Liver (tissue), 9 donors: ENCODE measurements around the gene ATP6V1D. TPM values are rescaled to one million over a fixed set of nuclear protein-coding genes. Genes with fewer than 3 reads are reported as not detected.
"Not testable (repeated sequence)": the region's sequence is repeated elsewhere in the genome, so short reads cannot be mapped to it uniquely, and the experiment has no call there.

Experiments used
- DNase-seq: peaks from one replicate; pipeline ENCODE4 v3.0.0-alpha.2; 2017; ENCODE audit warnings: low spot score
- H3K27ac ChIP-seq, 2 donors: one replicate each; pipeline ENCODE4 v1.7.0; 2013; ENCODE audit warnings: inconsistent platforms in 2 of 2, low read length in 2 of 2, control low read depth in 1 of 2, low read depth in 1 of 2, mild to moderate bottlenecking in 1 of 2
- H3K27me3 ChIP-seq, 4 donors: one replicate each; pipeline versions ENCODE4 v1.6.1 to v1.7.0; 2013; ENCODE audit warnings: low read length in 3 of 4, inconsistent platforms in 1 of 4, mild to moderate bottlenecking in 1 of 4, moderate library complexity in 1 of 4; ENCODE audit not compliant: control insufficient read depth in 4 of 4, insufficient read depth in 4 of 4
- H3K36me3 ChIP-seq, 4 donors: one replicate each; pipeline versions ENCODE4 v1.6.1 to v1.7.0; 2013; ENCODE audit warnings: low read length in 3 of 4, mild to moderate bottlenecking in 3 of 4, low read depth in 1 of 4, moderate library complexity in 1 of 4; ENCODE audit not compliant: control insufficient read depth in 4 of 4, insufficient read depth in 3 of 4
- H3K4me1 ChIP-seq, 4 donors: one replicate each; pipeline versions ENCODE4 v1.6.1 to v1.7.0; 2013; ENCODE audit warnings: low read length in 3 of 4, mild to moderate bottlenecking in 3 of 4, moderate library complexity in 1 of 4; ENCODE audit not compliant: control insufficient read depth in 4 of 4, insufficient read depth in 4 of 4
- H3K4me3 ChIP-seq, 3 donors: one replicate each; pipeline versions ENCODE4 v1.6.1 to v1.7.0; 2013; ENCODE audit warnings: low read length in 3 of 3, control low read depth in 1 of 3, low read depth in 1 of 3, mild to moderate bottlenecking in 1 of 3
- H3K9ac ChIP-seq, 2 donors: one replicate each; pipeline ENCODE4 v1.7.0; 2013; ENCODE audit warnings: low read length in 2 of 2, mild to moderate bottlenecking in 2 of 2, moderate library complexity in 2 of 2, control low read depth in 1 of 2, low read depth in 1 of 2
- H3K9me3 ChIP-seq, 4 donors: one replicate each; pipeline versions ENCODE4 v1.6.1 to v1.7.0; 2013; ENCODE audit warnings: low read length in 3 of 4; ENCODE audit not compliant: control insufficient read depth in 4 of 4
- ATF3 ChIP-seq: IDR thresholded peaks from 2 replicates; pipeline ENCODE4 v1.6.1; 2016; ENCODE audit warnings: antibody characterized with exemption
- EGR1 ChIP-seq, 2 donors: IDR thresholded peaks; 2 replicates each; pipeline ENCODE4 v1.6.1; 2016 to 2018; ENCODE audit warnings: antibody characterized with exemption in 2 of 2, low read depth in 2 of 2
- FOXA1 ChIP-seq: IDR thresholded peaks from 2 replicates; pipeline ENCODE4 v1.6.1; 2016; ENCODE audit warnings: antibody characterized with exemption
- FOXA2 ChIP-seq: IDR thresholded peaks from 2 replicates; pipeline ENCODE4 v1.6.1; 2016; ENCODE audit warnings: antibody characterized with exemption
- GABPA ChIP-seq, 2 donors: IDR thresholded peaks in 1 of 2; conservative IDR thresholded peaks in 1 of 2; 2 replicates each; pipeline ENCODE4 v1.6.1; 2016; ENCODE audit warnings: antibody characterized with exemption in 2 of 2, mild to moderate bottlenecking in 1 of 2, moderate library complexity in 1 of 2
- HNF4A ChIP-seq, 2 donors: conservative IDR thresholded peaks; 2 replicates each; pipeline ENCODE4 v1.6.1; 2016; ENCODE audit warnings: antibody characterized with exemption in 2 of 2, mild to moderate bottlenecking in 2 of 2
- HNF4G ChIP-seq: IDR thresholded peaks from 2 replicates; pipeline ENCODE4 v1.6.1; 2016; ENCODE audit warnings: antibody characterized with exemption
- JUND ChIP-seq, 2 donors: IDR thresholded peaks; 2 replicates each; pipeline ENCODE4 v1.6.1; 2016; ENCODE audit warnings: antibody characterized with exemption in 2 of 2
- NR2F2 ChIP-seq: IDR thresholded peaks from 2 replicates; pipeline ENCODE4 v1.6.1; 2016; ENCODE audit warnings: antibody characterized with exemption
- RAD21 ChIP-seq, 2 donors: IDR thresholded peaks; 2 replicates each; pipeline ENCODE4 v1.6.1; 2016; ENCODE audit warnings: antibody characterized with exemption in 2 of 2, mild to moderate bottlenecking in 2 of 2
- REST ChIP-seq: IDR thresholded peaks from 2 replicates; pipeline ENCODE4 v1.6.1; 2016; ENCODE audit warnings: antibody characterized with exemption, mild to moderate bottlenecking
- RXRA ChIP-seq, 2 donors: IDR thresholded peaks; 2 replicates each; pipeline ENCODE4 v1.6.1; 2017 to 2018; ENCODE audit warnings: antibody characterized with exemption in 2 of 2, mild to moderate bottlenecking in 1 of 2
- SP1 ChIP-seq: IDR thresholded peaks from 2 replicates; pipeline ENCODE4 v1.6.1; 2018; ENCODE audit warnings: antibody characterized with exemption, mild to moderate bottlenecking
- TAF1 ChIP-seq: conservative IDR thresholded peaks from 2 replicates; pipeline ENCODE4 v1.6.1; 2016; ENCODE audit warnings: antibody characterized with exemption, mild to moderate bottlenecking
- YY1 ChIP-seq: IDR thresholded peaks from 2 replicates; pipeline ENCODE4 v1.6.1; 2016; ENCODE audit warnings: antibody characterized with exemption, mild to moderate bottlenecking
- ZBTB33 ChIP-seq: IDR thresholded peaks from 2 replicates; pipeline ENCODE4 v1.6.1; 2016; ENCODE audit warnings: antibody characterized with exemption
- WGBS: extraction: QIAGEN DNeasy Blood & Tissue Kit; methylation state at CpG from one replicate; pipeline ENCODE4 v1.1.7; 2013; 5-methylcytosine and 5-hydroxymethylcytosine counted together
- polyA plus RNA-seq, 2 donors: library from polyadenylated mRNA; stranded (reverse) in 1 of 2; unstranded in 1 of 2; fragments of 200-250 nt in 1 of 2; fragments of >200 nt in 1 of 2; fragmentation: Nextera tagmentation in 1 of 2; extraction: Ambion mirVana in 1 of 2; gene quantifications; one replicate each; pipeline versions ENCODE4 v1.2.1 to v1.2.3, GENCODE V29; 2013 to 2015
- total RNA-seq, 2 donors: library from RNA; depleted of rRNA; stranded (reverse); fragments of >200 nt; gene quantifications; one replicate each; pipeline ENCODE4 v1.2.3, GENCODE V29; 2014
- TF ChIP-seq, protein P1 (sequence below): fragments of 150-350 bp; IDR thresholded peaks from 2 replicates; pipeline ENCODE4 v1.5.1; 2017; ENCODE audit warnings: improper control_type of control experiment, low read depth, low read length; ENCODE audit not compliant: missing input control
- TF ChIP-seq, protein P2 (sequence below): IDR thresholded peaks from 2 replicates; pipeline ENCODE4 v1.6.1; 2016; ENCODE audit warnings: antibody characterized with exemption
- donor health status: healthy.
- donor health status: healthy.
- donor health status: healthy.
- donor health status: healthy.
- donor health status: healthy.

Gene ATP6V1D
- total RNA-seq: 10 to 100 TPM; 35.8 to 53.2 TPM
- 10 to 100 TPM; 22.6 to 49.8 TPM for polyA plus RNA-seq

GRCh38 chr14:67359775-67360469 is at the start of gene ATP6V1D, which contains the start of gene EIF2S1:
Gene ATP6V1D, minus strand, starts transcription at chr14:67359804. Its CDS starts 106 bp downstream, at chr14:67359698.
Gene EIF2S1, plus strand, starts transcription at chr14:67360328. Its CDS starts 4,440 bp downstream, at chr14:67364768.
- Histone ChIP-seq H3K9me3 (no peaks in the 10 kb centered on the region), H3K27ac (peak within 1 kb of the TSS; percentile 90 to 95), H3K4me1 (peaks cover 7 to 47% (median 40%) of the 10 kb centered on the region in 4 donors), H3K9ac (peak within 1 kb of the TSS; percentile 91 to 94), H3K4me3 (peak within 1 kb of the TSS; percentile 76 to 93 (median 86)), H3K27me3 (no peaks in the 10 kb centered on the region), H3K36me3 (peaks cover 0 to 4% (median 2%) of the 10 kb centered on the region in 4 donors)
- peak in 1 of 2 donors; percentile 80 for TF ChIP-seq EGR1 (IDR thresholded peaks at IDR 0.05; ENCODE audit: low read depth in 2 of 2)
- TF ChIP-seq HNF4G: no peak
- TF ChIP-seq RXRA (IDR thresholded peaks at IDR 0.05): peak in 1 of 2 donors; percentile 55
- TF ChIP-seq JUND (IDR thresholded peaks at IDR 0.05): peak in 1 of 2 donors; percentile 36
- TF ChIP-seq, protein P1, sequence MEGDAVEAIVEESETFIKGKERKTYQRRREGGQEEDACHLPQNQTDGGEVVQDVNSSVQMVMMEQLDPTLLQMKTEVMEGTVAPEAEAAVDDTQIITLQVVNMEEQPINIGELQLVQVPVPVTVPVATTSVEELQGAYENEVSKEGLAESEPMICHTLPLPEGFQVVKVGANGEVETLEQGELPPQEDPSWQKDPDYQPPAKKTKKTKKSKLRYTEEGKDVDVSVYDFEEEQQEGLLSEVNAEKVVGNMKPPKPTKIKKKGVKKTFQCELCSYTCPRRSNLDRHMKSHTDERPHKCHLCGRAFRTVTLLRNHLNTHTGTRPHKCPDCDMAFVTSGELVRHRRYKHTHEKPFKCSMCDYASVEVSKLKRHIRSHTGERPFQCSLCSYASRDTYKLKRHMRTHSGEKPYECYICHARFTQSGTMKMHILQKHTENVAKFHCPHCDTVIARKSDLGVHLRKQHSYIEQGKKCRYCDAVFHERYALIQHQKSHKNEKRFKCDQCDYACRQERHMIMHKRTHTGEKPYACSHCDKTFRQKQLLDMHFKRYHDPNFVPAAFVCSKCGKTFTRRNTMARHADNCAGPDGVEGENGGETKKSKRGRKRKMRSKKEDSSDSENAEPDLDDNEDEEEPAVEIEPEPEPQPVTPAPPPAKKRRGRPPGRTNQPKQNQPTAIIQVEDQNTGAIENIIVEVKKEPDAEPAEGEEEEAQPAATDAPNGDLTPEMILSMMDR: peak; percentile 87
- TF ChIP-seq, protein P2, sequence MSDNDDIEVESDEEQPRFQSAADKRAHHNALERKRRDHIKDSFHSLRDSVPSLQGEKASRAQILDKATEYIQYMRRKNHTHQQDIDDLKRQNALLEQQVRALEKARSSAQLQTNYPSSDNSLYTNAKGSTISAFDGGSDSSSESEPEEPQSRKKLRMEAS: peak; percentile 99
- no peak for TF ChIP-seq REST
- peak; percentile 46 for TF ChIP-seq FOXA2
- peak; percentile 88 for TF ChIP-seq YY1
- peak; percentile 93 for TF ChIP-seq ZBTB33
- no peak for TF ChIP-seq TAF1
- peak; percentile 82 for TF ChIP-seq SP1
- TF ChIP-seq ATF3: no peak
- peak; percentile 79 for TF ChIP-seq FOXA1
- peak; percentile 71 for TF ChIP-seq NR2F2
- TF ChIP-seq GABPA (IDR thresholded peaks at IDR 0.05 in 1 of 2, conservative IDR thresholded peaks at IDR 0.05 in 1 of 2): peak; percentile 95 to 99
- TF ChIP-seq HNF4A (conservative IDR thresholded peaks at IDR 0.05): peak; percentile 65 to 77
- peak; percentile 63 to 64 for TF ChIP-seq RAD21 (IDR thresholded peaks at IDR 0.05)
- peak; percentile 97 for DNase-seq
- WGBS: under 1% methylated on average over 47 of the region's 47 CpGs

DNA sequence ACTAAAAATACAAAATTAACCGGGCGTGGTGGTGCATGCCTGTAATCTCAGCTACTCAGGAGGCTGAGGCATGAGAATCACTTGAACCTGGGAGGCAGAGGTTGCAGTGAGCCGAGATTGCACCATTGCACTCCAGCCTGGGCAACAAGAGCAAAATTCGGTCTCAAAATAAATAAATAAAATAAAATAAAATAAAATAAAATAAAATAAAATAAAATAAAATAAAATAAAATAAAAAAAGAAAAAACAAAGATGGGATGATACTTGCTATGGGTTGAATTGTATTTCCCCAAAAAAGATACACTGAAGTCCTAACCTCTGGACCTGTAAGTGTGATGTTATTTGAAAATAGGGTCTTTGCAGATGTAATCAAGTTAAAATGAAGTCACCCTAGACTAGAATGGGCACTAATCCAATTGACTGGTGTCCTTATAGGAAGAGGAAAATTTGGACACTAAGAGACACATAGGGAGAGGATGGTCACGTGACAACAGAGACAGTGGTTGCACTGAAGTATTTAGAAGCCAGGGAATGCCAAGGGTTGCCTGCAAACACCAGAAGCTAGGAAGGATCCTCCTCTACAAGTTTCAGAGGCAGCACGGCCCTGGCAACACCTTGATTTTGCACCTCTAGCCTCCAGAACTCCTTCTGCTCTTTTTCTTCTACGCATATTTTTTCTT is 48.7 kb upstream of the ATP6V1D start:
- not testable (repeated sequence) for H3K27ac ChIP-seq, H3K36me3 ChIP-seq, DNase-seq, H3K9ac ChIP-seq, H3K27me3 ChIP-seq, H3K9me3 ChIP-seq, H3K4me3 ChIP-seq
- H3K4me1 ChIP-seq: peaks cover 4 to 15% (median 9%) of the 10 kb centered on the region in 4 donors
- 87% methylated on average over 7 of the region's 7 CpGs for WGBS
